ENCODE results near the gene DIS3L2.

Gene DIS3L2

GRCh38 chr2:232230560-232230959, 269.0 kb downstream of the DIS3L2 start:
- peak; percentile 14 for DNase-seq (ENCODE audit: low read depth)

DNA sequence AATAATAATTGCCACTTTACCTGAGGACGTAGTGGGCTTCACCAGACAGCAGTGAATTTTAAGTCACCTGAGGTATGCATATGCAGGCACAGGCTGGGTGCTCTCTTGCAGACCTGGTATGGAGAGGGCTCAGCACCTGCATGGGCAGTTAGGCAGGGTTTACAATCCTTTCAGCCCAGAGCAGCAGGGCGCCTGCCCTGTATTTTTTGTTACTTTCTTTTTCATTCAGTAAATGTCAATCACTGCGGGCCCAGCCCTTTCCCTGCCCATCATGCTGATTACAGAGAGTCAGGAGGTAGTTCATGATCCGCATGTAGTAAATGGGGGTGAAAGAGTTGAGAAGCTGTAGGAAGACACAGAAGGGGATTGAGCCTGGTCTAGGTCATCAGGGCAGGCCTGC, 270.0 kb downstream of the DIS3L2 start:
- no peak for DNase-seq (ENCODE audit: low read depth)

GRCh38 chr2:232232915-232233314, 271.4 kb downstream of the DIS3L2 start:
- no peak for DNase-seq (ENCODE audit: low read depth)

DNA sequence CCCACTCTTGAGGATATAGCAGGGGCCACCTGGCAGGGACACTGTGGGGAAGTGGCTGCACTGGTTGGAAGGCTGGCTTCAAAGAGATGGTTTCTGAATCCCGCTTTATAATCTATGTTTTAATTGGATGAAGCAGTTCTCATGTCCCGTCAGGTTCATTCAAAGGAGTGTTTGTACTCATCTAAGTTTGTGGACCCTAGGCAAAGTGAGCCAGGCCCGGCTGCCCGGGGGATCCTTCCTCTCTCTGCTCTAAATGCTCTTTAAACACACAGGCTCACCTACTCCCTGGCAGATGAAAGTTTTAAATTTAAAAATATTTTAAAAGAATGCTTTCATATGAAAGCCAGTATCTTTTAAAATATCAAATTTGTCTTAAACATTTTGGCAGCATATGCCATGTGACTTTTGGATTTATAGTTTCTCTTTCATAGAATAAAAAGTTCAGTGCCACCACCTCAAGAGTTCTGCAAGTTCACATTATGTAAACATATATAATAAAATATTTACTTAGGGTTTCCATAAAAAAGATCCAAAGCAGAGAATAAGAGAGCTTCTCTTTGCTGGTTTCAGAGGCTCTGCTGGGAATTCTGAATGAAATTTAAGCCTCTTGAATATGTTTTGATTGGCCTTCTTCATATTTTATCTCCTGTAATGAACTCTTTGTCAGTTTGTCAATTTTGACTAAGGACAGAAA, 273.6 kb downstream of the DIS3L2 start:
- no peak for DNase-seq (ENCODE audit: low read depth)

DNA sequence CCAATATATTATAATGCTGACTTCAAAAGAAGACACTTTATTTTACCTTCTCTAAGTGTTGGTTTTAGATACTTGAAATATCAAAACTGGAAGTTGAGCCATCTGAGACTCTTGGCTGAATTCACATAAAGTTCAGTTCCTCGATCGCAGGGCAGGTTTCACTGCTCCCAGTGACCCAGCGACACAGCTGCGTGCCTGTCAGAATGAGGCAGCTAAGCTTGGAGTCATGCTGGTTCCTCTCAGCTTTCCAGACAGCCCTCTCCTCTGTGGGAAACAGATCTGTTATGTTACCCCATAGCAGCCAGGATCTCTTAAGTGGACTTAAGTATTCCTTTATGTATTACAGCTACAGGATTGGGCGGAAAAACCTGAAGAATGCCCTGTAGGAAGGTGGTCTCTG, 274.2 kb downstream of the DIS3L2 start:
- DNase-seq (ENCODE audit: low read depth) = no peak

DNA sequence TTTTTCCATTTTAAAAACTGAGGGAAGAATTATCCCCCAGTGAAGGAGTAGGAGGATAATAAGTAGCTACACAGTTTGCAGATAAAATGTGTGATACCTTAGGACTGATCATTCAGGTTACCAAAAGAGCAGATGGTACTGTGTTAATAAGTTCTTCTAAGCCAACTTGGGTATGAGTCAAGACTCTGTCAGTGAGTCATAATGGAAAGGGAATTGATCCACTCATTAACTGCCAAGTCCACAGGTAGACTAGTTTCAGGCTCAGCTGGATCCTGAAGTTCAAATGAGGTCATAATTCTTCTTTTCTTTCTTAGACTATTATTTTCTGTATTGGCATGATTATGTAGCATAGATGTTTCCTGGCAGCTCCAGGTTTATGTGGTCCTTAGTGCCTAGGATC, 274.7 kb downstream of the DIS3L2 start:
- DNase-seq (ENCODE audit: low read depth) = no peak

DNA sequence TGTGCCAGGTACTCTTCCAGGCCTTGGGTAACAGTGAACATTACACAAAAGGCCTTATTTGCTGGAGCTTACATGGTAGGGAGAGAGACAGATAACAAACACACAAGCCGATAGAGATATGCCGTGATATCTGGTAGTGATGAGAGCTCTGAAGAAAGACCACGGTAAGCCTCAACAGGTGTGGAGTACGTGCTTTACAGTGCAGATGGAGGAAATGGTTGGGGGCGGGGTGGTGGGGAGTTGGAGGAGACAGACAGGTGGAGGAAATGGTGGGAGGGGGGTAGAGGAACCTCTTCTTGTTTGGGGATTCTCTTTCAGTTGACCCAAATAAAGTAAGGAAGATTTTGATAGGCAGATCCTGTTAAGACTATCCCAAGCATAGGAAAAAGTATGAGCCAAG, 276.0 kb downstream of the DIS3L2 start:
- no peak for DNase-seq (ENCODE audit: low read depth)

DNA sequence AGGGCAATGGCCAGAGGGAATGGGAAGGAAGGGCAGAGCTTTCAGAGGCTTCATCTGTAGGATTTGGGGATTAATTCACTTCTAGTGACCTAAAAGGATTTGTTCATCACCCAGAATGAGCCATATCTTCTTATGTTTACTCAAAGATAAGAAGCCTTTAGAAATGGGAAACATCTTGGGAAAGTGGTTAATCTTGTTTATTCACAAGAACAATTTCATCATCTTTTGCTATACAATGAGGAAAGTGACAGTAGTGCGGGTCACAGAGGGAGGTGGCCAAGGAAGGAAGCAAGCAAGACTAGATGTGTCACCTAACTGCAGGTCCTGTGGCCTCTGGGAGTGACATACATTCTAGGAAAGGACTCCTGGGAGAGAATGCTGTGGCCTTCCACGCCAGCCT, 276.6 kb downstream of the DIS3L2 start:
- no peak for DNase-seq (ENCODE audit: low read depth)

DNA sequence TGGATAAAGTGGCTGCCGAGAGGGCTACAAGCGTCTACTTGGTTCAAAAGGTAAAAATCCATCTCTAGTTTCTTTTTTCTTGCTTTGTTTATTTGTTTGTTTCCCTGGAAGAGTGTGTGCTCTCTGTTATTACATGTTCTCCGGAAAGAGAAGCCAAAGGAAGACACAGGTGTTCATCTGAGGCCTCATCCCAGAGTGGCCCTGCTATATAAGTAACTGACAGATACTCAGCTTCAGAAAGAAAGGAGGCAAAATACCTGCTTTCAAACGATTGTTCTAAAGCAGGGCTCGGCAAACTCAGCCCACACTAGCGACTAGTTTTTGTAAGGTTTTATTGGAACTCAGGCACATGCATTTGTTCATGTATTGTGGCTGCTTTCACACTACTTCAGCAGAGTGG, 277.1 kb downstream of the DIS3L2 start:
- no peak for DNase-seq (ENCODE audit: low read depth)

DNA sequence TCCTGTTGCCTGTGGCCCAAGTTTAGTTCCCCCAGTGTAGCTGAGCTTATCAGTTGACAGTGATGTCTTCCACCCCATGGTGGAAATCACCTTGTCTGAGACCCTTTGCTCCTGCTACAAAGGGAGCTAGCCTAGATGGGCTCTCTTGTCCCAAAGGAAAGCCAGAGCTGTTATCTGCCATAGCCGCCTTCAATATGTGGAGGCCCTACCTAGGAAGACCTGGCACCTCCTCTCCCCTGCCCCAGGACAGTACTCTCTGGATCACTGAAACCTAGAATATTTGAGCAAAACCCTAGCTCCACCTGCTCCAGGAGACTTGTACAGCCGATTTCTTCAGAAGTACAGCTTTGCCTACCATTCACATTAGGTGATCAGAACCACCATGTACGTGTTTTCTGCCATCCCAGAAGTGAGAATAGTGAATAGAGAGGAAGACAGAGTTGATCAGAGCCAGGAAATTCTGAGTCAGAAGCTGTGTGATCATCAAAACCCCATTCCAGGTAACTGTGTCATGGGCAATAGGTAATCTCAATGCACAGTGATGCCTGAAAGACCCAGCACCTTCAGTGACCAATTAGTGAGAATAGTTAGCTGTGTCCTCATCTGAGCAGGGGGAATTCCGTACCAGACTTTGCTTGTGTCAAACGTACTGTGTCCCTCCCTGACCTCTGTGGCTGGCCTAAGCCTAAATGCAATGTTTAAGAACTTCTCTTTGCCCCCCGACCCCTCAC, 278.6 kb downstream of the DIS3L2 start:
- no peak for DNase-seq (ENCODE audit: low read depth)

DNA sequence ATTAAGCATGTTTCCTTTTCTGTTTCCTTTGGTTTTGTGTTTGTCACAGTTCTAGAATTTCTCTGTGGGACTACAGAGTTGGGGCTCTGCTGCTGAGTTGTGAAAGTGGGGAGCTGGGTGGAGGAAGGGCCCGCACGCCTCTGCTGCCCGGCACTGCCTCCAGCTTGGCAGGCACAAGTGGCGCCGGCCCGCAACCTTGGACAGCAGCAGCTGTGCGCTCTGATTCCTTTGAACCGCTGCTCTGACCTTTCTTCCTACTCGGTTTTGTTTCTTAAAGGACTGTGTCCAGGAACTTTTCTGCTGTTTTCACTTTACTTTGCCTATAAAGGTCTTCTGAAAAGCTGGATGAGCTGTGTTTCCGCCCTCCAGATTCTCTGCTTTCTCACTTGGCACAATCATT, 279.4 kb downstream of the DIS3L2 start:
- no peak for DNase-seq (ENCODE audit: low read depth)

DNA sequence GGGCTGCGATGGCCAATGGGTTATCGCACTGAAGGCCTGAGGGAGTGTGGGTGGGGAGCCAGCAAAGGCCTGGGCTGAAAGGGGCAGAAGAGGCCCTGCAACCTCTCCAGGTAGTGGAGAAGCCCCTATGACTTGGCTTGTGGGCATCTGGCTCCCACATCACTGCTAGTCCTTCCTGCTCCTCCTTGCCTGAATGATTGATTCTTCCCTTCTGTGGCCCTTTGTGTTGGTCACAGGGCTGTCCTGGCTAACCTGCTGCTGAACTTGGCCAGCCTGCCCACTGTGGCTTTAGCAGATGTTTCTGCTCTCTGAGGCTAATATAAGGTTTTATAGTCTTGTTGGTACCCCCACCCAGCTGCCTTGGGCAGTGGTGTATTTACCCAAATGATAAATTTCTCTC, 280.8 kb downstream of the DIS3L2 start:
- DNase-seq (ENCODE audit: low read depth) = no peak

DNA sequence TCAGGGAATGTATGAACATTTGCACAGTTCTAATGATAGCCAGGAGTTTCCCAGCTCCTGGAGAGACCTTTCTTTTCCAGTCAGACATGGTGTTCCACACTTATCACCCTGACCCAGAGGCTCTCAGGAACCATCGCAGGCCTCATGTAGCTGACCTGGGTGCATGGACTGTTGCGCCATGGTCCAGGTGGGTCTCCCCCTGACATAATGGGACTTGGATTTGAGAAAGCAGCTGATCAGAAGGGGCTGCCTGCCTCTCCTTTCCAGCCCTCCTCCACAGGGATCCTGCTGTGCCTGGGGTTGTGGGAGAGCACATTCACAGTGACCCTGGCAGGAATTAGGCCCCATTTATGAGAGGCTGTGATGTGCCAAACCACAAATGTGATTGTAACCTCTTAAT, 283.6 kb downstream of the DIS3L2 start:
- DNase-seq (ENCODE audit: low read depth) = no peak

DNA sequence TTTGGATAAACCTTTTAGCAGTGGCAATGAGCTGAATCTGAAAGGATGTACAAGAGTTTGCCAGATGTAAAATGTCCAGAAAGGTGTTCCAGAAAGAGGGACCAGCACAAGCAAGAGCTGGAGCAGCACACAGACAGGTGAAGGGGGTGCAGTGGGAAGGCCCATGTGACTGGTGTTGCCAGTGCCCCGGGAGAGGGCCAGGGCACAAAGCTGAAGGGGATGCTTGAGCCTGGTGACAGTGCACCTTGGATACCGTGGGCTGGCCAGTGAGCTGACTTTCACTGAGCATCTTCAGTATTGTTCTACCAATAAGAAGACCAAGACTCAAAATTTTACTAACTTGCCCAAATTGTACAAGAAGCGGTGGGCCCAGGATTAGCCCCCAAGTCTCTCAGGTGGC, 284.7 kb downstream of the DIS3L2 start:
- no peak for DNase-seq (ENCODE audit: low read depth)

DNA sequence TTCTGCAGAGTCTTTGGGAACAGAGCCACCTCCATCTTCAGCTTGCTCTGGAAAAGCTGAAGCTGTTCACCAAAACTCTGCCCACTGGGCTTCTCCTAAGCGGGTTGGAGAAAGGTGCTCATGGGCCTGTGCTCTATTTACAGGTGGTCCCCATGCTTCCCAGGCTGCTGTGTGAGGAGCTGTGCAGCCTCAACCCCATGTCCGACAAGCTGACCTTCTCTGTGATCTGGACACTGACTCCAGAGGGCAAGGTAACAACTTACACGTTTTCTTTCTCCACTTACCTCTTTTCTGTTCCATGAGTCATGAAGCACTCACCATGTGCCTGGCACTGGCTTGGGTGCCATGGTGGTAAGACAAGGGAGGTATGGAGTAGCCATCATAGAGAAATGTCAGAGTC, 287.6 kb downstream of the DIS3L2 start:
- no peak for DNase-seq (ENCODE audit: low read depth)

DNA sequence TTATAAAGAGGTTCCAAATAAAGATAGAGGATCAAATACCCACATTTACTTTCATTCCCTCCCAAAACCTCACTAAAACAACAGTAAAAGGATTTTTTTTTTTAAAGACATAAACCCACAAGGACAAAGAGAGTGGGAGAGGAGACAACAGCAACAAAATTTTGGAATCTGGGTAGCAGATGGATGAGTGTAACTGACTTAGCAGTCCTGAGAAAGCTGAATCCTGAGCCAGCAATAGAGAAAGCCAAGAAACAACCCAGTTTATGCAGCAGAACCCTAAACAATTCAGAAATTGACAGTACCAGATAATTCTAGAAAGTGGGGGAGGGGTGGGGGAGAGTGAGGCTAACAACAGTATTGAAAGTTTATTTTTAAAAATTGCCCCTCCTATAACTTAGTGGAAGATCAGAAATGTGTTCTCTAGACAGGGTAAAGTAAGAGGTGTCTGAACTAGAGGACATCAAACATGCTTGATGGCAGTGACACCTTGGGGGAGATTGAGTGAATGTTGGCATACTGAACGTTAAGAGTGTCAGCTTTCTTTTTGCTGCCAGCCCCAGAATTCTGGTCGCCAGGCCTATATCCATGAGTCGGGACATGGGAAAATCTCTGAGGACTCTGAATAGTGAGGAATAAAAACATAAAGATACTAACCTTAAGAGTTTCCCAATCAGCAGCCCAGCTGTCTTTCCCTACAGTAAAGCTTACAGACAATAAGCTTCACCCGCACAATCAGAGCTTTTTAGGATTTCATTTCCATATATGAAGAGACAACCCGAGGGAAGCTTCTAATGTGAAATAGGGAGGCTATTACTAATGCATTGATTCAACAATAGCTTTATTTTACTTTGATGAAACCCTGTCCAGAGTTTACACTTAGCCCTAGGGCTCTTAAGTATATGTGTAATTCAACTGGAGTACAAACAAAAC, 289.0 kb downstream of the DIS3L2 start:
- no peak for DNase-seq (ENCODE audit: low read depth)

DNA sequence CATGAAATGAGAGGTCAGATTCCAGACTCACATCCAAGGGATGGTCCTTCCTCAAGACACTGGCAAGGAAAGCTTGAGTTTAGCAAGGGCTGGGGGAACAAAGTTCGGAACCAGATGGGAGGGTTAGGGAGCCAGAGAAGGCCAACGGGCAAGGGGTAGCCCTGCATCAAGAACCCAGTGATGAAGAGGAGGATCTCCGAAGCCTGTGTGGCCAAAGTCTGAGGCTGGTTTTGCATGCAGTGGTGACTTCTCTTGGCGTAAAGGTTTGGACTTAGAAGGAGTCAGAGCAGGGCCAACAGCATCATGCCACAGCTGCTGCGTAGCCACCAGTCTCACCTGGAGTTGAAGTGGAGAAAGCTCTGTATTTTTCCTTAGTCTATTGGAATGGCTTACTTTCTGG, 293.5 kb downstream of the DIS3L2 start:
- no peak for DNase-seq (ENCODE audit: low read depth)

DNA sequence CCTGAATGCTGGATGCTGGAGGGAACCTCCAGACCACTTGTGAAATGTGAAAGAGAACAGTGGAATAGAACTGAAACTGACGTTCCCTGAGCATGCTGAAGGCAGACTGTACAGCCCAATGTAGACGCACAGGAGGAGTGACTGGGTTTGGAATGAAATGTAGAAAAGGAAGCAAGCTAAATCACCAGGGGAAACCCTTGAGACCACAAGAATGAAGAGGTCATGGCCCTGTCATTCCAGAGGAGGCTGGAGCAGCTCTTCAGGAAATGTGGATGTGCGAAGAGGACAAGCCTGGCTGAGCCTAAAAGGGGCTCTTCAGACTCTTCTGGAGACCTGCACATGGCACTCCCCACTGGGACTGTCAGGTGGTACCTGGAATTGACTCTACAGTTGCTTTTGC, 298.6 kb downstream of the DIS3L2 start:
- DNase-seq (ENCODE audit: low read depth) = no peak

DNA sequence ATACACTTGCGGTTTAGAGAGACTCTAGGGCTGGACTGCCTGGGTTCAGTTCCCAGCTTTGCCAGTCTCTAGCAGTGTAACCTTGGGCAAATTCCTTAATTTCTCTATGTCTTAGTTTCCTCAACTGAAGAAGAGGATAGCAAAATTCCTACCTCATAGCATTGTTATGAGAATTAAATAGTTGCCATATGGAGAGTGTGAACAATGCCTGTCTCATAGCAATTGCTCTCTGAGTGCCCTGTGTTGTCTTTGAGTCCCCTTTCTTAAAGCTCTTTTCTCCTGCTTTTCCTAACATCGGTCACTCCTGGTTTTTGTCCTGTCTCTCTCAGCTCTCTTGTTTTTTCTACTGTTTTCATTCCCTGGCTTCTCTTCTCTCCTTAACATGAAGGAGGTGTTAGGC, 300.3 kb downstream of the DIS3L2 start:
- DNase-seq (ENCODE audit: low read depth) = no peak

- DNase-seq (ENCODE audit: low read depth) = no peak
Observed at GRCh38 chr2:232263295-232263694, 301.8 kb downstream of the DIS3L2 start.

GRCh38 chr2:232264081-232264480, 302.6 kb downstream of the DIS3L2 start:
- DNase-seq (ENCODE audit: low read depth) = no peak

DNA sequence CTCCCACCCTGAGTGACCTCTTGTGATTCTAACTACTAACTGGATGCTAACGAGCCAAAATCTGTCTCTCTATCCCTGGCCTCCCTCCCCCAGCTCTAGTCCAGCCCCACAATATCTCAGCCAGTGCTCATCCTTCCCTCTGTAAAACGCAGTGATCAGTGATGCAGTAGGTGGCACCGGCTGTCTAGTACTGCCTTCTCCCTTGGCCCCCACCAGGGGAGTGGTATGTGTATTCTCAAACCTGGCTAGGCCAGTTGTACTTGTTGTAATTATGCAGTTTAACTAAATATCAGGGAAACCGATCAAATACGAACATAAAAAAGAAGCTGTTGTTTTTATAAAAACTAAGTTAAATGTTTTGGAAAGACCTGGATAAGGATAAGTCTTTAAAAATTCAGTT, 303.8 kb downstream of the DIS3L2 start:
- no peak for DNase-seq (ENCODE audit: low read depth)

DNA sequence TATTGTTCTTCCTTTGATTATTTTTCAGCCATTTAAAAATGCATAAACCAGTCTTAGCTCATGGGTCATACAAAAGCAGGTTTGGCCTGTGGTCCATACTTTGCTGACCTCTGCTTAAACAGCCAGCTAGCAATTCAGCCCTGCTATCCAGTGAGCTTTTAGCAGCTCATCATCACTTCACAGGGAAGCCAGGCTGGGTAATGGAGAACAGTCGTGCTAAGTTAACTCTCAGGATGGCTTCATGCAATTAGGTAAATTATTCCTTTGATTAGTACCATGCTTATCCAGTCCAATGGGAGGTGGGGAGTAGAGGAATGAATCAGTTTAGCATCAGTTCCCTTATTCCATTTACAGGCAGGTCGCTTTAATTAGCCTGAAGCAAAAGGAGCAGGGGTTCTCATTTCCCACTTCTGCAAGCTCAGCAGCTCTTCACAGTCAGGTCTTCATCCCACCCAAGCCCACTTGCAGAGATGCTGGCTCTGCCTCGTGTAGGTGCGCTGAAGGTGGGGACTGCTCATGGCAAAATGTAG, 307.2 kb downstream of the DIS3L2 start:
- no peak for DNase-seq (ENCODE audit: low read depth)
